Subcutaneous adipose tissue (tissue), 4 donors: ENCODE data around the gene LST1. TPM values are rescaled to one million over a fixed set of nuclear protein-coding genes. Genes with fewer than 3 reads are reported as not detected.

Experiments
- CTCF ChIP-seq: fragments of 450-650 bp; IDR thresholded peaks from one replicate; pipeline ENCODE4 v1.5.1; 2016; ENCODE audit warnings: low read depth, mild to moderate bottlenecking, control low read depth, antibody characterized with exemption, moderate library complexity
- total RNA-seq, 4 donors: library from RNA; depleted of rRNA; stranded (reverse); fragments of >200 nt; gene quantifications; one replicate each; pipeline ENCODE4 v1.1.0, GENCODE V29; 2016

The LST1 gene
- total RNA-seq, 4 donors from 2014 or later = 10.4 to 53.9 (median 12.5) TPM

- no peak for TF ChIP-seq CTCF
Measured at GRCh38 chr6:31545291-31545690, 40.8 kb upstream of the LST1 start.

DNA sequence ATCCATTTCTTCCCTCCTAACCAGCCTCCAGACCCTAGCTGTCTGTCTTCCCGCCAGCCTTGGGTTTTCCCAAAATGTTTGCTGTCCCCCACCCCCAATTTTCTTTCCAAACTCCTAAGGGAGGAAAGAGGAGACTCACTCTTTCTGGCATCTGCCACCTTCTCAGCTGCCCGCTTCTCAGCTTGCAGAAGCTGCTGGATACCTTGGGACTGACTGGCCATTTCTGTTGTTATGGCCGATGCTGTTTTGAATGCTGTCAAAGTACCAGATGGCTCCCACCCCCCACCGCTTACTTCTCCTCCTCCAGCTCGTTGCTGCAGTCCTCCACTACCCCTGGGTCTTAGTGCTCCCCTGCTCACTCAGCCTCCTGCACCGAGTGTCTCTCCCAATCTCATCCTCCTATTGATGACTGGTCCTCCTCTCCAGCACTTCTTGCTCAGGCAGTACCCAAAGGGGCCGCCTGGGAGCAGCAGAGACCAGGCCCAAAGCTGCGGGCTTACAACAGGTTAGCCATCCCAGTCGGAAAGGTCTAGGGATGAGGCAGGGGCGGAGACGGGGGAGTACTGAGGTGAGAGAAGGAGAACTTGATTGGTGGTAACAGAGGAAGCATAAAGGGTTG, 39.6 kb upstream of the LST1 start, which contains the start of gene ATP6V1G2:
Gene ATP6V1G2 (minus strand): TSS at position 270 of the 619 bp plus-strand sequence. CDS start 49 bp downstream, at position 221.
- no peak for TF ChIP-seq CTCF

DNA sequence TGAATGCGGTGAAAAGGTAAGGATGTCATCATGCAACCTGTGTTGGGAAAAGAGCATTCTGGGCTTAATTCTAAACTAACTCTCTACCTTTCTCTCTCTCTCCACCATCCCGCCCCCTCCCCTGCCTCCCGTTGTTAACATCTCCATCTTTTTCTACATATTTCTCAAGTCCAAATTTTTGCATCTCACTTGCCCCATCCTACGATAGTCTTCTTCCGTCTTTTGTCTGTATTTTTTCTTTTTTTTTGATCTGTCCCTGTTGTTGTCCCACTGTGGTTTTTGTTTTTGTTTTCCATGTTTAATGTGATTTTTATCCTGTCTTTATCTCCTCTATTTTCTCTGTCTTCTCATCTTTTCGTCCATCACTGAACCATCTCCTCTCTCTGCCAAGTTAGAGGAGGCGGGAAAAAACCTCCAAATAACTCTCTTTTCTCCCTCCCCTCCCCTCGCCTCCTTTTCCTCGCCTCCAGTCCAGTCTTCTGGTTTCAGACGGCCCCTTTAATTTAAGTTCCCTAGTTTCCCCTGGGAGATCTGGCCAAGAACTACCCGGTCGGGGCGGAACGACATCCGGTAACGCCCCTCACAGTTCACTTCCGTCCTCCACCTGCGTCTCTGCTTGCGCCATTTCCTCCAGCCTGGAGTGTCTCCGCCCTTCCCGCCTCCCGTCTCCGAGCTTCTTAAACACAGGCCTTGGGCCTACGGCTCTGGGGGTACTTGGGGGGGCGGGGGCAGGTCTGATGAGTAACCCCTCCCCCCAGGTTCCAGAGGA, 38.9 kb upstream of the LST1 start, which contains the start of gene NFKBIL1:
Gene NFKBIL1 (plus strand): TSS at position 651 of the 769 bp plus-strand sequence. CDS start 87 bp downstream, at position 738.
- no peak for TF ChIP-seq CTCF

- no peak for TF ChIP-seq CTCF
Measured at GRCh38 chr6:31547727-31548543, 38.1 kb upstream of the LST1 start.

DNA sequence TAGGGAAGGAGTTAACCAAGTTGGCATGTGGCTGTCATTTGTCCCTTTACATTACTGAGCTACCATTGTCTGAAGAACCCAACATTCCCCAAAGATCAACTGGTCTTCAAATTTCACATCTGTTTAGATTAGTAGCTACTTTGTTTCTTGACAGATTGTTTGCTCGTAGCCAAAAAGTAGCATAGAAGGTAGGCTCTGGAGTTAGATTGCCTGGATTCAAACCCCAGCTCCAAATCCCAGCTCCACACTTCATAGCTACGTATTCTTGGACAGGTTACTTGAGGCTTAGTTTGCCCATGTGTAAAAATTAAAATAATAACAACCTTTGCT, 37.6 kb upstream of the LST1 start:
- TF ChIP-seq CTCF = no peak

GRCh38 chr6:31556307-31556706, 29.8 kb upstream of the LST1 start:
- TF ChIP-seq CTCF = no peak
